ENCODE measurements around the gene RADIL. TPM values are rescaled to one million over a fixed set of nuclear protein-coding genes. Genes with fewer than 3 reads are reported as not detected.
A peak's percentile ranks its signal among the peaks of the same experiment; 100 is the strongest.

The RADIL gene
- total and polyA plus RNA-seq, 2 of the 13 experiments (the other 11 are each of a cell fraction or from before 2014, with no cell fraction given) = 0.05 to 0.09 TPM

DNA sequence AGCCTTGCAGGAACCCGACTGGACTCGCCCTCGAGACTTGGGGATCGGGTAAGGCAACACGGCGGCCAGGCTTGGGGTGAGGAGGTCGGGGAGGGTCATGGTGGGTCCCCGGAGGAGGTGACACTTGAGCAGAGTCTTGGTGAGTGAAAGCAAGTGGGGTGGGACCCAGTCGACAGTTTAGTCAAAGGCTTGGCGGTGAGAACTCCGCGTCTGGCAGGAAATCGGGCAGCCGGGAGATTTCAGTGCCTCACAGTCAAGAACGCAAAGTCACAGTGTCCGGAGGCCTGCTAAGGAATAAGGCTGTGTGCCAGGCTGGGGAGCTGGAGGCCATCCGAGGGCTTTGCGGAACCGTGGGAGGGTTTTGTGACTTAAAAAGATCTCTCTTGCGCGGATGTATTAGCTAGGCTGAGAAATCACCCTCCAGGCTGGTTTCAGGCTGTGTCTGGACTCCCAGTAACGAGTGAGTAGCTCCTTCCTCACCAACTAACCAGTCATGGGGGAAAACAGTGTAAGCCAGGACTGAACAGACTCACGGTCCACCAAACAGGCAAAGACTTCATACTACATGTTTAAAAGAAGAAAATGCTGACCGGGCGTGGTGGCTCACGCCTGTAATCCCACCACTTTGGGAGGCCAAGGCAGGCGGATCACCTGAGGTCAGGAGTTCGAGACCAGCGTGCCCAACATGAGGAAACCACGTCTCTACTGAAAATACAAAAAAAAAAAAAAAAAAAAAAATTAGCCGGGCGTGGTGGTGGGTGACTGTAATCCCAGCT, 107.5 kb downstream of the RADIL start (continued):
- TF ChIP-seq NR2F2 (IDR thresholded peaks at IDR 0.05; ENCODE audit: borderline replicate concordance, low read depth) (no peak), ADNP (CRISPR knock-in tag; IDR thresholded peaks at IDR 0.05) (no peak), HOXD1 (CRISPR knock-in tag; IDR thresholded peaks at IDR 0.05) (no peak), MEIS2 (CRISPR knock-in tag; IDR thresholded peaks at IDR 0.05) (no peak), ZFX (CRISPR knock-in tag; IDR thresholded peaks at IDR 0.05; ENCODE audit: low read depth) (no peak), ZNF34 (CRISPR knock-in tag; IDR thresholded peaks at IDR 0.05; ENCODE audit: borderline replicate concordance) (0 out of 2 replicates have a peak, but pooled peaks have one; percentile 24), CHD2 (IDR thresholded peaks at IDR 0.05; ENCODE audit: low read depth, low read length) (no peak), SALL2 (CRISPR knock-in tag; IDR thresholded peaks at IDR 0.05) (no peak), JUNB (CRISPR knock-in tag; IDR thresholded peaks at IDR 0.05; ENCODE audit: borderline replicate concordance) (no peak), ZNF598 (CRISPR knock-in tag; IDR thresholded peaks at IDR 0.05; ENCODE audit: borderline replicate concordance) (peak; percentile 8; the same call in 1 of the 2 replicates), ARID4A (CRISPR knock-in tag; IDR thresholded peaks at IDR 0.05; ENCODE audit: borderline replicate concordance) (peak; percentile 66; the same call in 1 of the 2 replicates), ZNF33A (CRISPR knock-in tag; IDR thresholded peaks at IDR 0.05; ENCODE audit: borderline replicate concordance) (no peak), FOXM1 (CRISPR knock-in tag; IDR thresholded peaks at IDR 0.05) (no peak)
- TF ChIP-seq, protein P1, sequence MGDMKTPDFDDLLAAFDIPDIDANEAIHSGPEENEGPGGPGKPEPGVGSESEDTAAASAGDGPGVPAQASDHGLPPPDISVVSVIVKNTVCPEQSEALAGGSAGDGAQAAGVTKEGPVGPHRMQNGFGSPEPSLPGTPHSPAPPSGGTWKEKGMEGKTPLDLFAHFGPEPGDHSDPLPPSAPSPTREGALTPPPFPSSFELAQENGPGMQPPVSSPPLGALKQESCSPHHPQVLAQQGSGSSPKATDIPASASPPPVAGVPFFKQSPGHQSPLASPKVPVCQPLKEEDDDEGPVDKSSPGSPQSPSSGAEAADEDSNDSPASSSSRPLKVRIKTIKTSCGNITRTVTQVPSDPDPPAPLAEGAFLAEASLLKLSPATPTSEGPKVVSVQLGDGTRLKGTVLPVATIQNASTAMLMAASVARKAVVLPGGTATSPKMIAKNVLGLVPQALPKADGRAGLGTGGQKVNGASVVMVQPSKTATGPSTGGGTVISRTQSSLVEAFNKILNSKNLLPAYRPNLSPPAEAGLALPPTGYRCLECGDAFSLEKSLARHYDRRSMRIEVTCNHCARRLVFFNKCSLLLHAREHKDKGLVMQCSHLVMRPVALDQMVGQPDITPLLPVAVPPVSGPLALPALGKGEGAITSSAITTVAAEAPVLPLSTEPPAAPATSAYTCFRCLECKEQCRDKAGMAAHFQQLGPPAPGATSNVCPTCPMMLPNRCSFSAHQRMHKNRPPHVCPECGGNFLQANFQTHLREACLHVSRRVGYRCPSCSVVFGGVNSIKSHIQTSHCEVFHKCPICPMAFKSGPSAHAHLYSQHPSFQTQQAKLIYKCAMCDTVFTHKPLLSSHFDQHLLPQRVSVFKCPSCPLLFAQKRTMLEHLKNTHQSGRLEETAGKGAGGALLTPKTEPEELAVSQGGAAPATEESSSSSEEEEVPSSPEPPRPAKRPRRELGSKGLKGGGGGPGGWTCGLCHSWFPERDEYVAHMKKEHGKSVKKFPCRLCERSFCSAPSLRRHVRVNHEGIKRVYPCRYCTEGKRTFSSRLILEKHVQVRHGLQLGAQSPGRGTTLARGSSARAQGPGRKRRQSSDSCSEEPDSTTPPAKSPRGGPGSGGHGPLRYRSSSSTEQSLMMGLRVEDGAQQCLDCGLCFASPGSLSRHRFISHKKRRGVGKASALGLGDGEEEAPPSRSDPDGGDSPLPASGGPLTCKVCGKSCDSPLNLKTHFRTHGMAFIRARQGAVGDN (CRISPR knock-in tag; IDR thresholded peaks at IDR 0.05) = 0 out of 2 replicates have a peak, but pooled peaks have one; percentile 22
- TF ChIP-seq, protein P2, sequence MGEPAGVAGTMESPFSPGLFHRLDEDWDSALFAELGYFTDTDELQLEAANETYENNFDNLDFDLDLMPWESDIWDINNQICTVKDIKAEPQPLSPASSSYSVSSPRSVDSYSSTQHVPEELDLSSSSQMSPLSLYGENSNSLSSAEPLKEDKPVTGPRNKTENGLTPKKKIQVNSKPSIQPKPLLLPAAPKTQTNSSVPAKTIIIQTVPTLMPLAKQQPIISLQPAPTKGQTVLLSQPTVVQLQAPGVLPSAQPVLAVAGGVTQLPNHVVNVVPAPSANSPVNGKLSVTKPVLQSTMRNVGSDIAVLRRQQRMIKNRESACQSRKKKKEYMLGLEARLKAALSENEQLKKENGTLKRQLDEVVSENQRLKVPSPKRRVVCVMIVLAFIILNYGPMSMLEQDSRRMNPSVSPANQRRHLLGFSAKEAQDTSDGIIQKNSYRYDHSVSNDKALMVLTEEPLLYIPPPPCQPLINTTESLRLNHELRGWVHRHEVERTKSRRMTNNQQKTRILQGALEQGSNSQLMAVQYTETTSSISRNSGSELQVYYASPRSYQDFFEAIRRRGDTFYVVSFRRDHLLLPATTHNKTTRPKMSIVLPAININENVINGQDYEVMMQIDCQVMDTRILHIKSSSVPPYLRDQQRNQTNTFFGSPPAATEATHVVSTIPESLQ (CRISPR knock-in tag; conservative IDR thresholded peaks at IDR 0.05) = no peak
- TF ChIP-seq, protein P3, sequence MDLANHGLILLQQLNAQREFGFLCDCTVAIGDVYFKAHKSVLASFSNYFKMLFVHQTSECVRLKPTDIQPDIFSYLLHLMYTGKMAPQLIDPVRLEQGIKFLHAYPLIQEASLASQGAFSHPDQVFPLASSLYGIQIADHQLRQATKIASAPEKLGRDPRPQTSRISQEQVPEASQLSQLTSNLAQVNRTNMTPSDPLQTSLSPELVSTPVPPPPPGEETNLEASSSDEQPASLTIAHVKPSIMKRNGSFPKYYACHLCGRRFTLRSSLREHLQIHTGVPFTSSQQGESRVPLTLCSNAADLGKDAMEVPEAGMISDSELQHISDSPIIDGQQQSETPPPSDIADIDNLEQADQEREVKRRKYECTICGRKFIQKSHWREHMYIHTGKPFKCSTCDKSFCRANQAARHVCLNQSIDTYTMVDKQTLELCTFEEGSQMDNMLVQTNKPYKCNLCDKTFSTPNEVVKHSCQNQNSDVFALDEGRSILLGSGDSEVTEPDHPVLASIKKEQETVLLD (CRISPR knock-in tag; IDR thresholded peaks at IDR 0.05; ENCODE audit: low read depth) = 0 out of 2 replicates have a peak, but pooled peaks have one; percentile 4
